Amniotic epithelial cell (primary cell): ENCODE measurements around the gene HDAC9.

ENCODE experiments used
- DNase-seq: peaks from one replicate; pipeline ENCODE4 v3.0.0-alpha.2; 2010; ENCODE audit warnings: low read depth

The HDAC9 gene

GRCh38 chr7:18526368-18526878 lies 30.9 kb downstream of the HDAC9 start:
- DNase-seq = no peak

- no peak for DNase-seq
Measured at GRCh38 chr7:18529239-18529638, 33.7 kb downstream of the HDAC9 start.

DNA sequence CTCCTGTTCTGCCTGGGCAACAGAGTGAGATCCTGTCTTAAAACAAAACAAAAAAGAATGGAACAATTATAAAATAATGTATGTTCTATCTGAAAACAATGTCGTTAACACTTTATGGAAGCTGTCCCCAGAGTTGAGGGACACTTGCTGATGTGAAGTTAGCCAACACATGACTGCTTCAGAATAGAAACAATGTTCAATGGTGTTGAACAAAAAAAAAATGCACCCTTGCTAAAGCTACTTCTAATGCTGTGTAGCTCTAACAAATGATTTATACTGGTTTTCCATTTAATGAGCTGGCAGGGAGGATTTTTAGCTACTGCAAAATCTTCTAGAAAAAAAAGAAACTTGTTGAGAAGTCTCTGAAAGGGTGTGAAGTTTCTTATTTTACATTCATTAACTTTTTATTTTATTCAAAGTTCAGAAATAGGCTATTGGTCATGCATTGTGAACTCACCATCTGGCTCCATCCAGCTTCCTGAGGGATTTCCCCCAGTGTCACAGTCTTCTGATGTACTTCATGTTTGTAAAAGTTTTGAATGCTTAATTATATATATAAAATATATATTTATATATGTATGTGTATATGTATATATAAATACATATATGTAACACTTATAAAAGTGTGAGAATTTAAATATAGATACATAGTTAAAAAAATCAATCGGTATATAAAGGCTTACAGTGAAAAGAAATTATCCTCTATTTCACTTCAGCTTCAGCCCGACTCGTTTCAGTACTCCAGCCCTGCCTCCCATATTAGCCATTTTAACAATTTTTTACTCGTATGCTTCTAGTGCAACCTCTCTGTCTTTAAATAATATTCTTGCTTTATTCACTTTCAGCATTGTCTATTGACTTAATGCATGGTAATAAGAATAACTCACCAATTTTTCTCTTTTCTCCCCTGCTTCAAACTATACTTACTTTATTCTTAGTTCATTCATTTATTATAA lies 35.0 kb downstream of the HDAC9 start:
- no peak for DNase-seq

DNA sequence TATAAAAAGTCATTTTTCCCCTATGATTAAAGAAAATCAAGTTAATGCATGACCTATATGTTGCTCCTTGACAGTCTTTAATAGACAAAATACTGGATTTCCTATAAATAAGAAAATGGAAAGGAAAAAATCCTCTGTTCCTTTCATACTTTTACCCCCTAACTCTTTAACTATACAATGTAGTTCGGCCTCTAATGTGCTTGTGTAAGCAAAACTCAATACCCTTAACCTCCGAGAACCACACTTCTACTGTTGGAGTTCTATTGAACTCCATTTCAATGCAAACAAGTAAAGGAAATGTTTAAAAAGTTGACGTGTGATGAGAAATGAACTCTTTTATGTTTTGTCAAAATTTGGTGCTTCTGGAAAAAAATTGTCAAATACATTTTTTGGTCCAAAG lies 36.0 kb downstream of the HDAC9 start:
- no peak for DNase-seq

DNA sequence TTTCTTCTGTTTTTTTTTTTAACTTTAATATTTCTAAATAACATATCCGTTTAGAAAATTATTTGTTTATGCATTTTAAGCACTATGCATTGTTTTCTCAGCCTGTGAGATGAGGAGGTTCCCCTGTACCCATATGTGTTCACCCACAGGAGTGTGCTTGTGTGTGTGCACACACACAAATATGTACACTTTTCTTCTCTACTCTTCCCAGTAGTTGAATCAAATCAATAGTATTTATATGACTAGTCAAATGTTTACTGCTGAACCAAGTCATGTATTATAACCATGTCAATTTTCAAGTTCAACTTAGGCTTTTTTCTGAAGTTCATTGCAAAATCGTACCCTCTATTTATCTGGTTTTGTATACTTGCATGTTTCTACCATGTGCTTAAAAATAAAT lies 37.3 kb downstream of the HDAC9 start:
- DNase-seq = no peak

- DNase-seq = peak; percentile 7
Measured at GRCh38 chr7:18534481-18534880, 38.9 kb downstream of the HDAC9 start.

GRCh38 chr7:18535810-18536415 lies 40.4 kb downstream of the HDAC9 start:
- DNase-seq = no peak

- DNase-seq = no peak
Measured at GRCh38 chr7:18536486-18536885, 40.9 kb downstream of the HDAC9 start.

- no peak for DNase-seq
Measured at GRCh38 chr7:18538554-18539250, 43.2 kb downstream of the HDAC9 start.

DNA sequence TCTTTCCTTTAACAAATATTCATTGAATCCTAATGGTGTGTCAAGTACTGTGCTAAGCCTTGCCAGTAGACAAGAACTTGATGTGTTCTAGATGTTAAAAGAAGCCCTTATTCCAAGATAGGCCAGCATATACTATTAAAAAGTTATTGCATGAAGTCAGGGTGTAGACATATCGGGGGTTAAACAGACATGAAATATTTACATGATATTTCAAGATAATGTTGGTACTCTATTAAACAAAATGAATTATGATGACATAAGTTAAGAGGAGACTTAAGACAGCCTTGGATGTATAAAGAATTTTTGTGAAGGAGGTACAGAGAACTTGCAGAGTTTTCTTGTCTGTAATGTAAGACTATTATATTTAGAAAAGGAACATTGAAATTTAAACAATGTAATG lies 44.8 kb downstream of the HDAC9 start:
- DNase-seq = peak; percentile 35

DNA sequence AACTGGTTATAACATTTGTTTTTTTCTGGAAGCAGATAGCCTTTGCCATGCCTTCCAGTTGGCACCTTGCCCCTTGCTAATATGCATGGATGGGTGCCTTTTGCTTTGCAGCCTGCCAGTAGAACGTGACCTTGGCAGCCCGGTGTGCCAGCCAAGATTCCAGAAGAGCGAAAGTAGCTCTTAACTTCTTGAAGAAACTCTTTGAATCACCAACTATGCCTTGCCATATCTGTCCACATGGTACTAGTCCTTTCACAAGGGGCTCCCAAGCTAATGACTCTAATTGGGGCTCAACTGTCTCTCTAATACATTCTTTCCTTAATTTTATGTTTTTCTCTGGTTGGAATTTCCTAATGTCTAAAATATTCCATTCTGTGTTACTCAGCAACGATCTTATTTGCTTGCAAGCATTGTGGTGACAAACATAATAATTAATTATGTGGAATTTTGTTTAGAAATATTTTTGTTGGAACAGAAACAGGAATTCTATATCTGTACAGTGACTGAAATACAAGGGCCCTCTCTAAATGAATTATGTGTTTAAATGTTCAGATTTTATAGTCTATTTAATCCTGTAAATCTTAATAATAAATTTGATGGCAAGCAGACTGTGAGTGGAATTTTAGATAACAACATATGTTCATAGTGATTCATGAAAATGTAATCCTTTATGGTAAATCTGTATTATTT lies 45.8 kb downstream of the HDAC9 start:
- DNase-seq = peak; percentile 86

DNA sequence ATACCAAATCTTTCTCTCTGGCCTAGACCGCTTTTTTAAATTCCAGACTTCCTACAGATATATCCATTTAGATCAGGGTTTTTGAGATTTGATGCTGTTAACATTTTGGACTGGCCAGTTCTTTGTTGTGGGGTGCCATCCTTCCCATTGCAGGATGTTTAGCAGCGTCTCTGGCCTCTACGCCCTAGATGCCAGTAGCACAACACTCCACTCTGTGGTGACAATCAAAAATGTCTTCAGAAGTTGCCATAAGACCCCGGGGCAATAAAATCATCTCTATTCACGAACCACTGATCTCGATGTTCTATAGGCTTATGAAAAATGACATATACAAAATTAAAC lies 46.3 kb downstream of the HDAC9 start:
- no peak for DNase-seq

GRCh38 chr7:18546576-18546975 lies 51.0 kb downstream of the HDAC9 start:
- no peak for DNase-seq

DNA sequence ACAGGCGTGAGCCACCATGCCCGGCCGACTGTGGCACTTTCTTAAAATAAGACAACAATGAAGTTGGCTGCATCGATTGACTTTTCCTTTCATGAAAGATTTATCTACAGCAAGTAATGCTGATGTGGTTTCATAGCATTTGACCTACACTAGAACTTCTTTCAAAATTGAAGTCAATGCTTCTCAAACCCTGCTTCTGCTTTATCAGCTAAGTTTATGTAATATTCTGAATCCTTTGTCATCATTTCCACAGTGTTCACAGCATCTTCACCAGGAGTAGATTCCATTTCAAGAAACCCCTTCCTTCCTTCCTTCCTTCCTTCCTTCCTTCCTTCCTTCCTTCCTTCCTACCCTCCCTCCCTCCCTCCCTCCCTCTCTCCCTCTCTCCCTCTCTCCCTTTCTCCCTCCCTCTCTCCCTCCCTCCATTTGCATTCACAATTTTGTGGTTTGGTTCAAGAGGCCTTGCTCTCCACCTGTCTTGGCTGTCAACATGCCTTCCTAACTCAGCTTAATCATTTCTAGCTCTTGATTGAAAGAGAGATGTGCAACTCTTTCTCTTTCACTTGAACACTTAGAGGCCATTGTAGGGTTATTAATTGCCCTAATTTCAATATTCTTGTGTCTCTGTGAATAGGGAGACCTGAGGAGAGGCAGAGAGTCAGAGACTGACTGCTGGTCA lies 52.1 kb downstream of the HDAC9 start:
- DNase-seq = no peak

- no peak for DNase-seq
Measured at GRCh38 chr7:18548534-18548933, 53.0 kb downstream of the HDAC9 start.

DNA sequence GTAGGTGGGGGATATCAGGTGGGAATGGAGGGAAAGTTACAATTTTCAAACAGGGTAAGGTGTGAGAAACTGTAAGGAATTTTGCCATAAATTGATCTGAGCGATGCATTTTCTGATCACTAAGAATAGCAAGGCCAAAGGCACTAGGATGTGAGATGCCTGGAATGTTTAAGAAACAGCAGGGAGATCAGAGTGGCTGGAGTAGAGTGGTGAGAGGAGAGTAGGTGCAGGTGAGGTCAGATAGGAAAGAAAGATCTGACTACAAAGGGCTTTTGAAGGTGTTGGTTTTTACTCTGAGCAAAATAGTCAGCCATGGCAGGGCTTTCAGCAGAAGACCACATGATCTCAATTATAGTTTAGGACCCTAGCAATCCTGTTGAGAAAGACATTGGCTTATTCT lies 55.0 kb downstream of the HDAC9 start:
- no peak for DNase-seq

- DNase-seq = no peak
Measured at GRCh38 chr7:18552316-18552916, 56.9 kb downstream of the HDAC9 start.

DNA sequence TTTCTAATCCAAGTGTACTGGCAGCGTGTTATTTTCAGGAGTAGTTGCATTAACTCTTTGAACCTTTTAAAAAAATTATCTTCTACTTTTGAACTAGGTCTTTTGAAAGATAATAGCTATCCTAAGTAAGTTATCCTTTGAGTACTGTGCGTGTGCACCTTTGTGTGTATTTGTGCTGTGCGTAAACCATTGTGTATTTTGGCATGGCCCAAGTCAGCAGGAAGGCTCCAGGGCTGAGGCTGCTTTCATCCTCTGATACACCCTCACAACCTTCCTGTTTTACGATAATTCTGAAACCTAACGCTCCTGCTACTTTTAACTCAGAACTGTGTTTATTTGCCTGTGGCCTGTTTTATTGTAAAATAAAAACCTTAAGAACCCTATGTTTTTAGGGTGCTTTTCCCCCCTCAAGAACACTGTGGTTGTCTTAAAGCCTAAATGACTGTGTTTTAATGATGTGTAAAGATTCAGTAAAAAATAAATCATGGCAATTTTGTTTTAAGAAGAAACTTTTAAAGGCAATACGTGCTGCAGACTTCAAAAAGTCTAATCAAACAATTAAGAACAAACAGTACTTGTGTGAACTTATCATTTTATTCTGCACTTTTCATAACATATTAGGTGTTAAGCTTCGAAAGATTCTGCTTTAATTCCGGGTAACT lies 57.5 kb downstream of the HDAC9 start:
- no peak for DNase-seq

DNA sequence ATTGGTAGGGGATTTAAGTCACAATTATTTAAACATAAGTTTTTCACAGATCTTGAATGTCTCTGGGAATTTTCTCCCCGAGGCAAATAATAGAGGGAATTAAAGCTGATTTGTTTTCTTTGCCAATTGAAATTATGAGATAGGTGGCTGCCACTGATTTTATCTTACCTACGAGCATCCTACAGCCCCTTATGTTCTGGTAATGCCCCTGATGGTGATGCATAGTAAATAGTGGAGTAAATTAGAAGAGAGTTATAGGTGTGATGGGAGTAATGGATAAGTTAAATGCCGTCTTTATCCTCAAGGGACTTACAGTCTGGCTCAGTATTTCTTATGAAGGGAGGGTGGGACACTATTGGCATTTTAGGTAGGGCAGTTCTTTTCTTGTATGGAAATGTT lies 58.1 kb downstream of the HDAC9 start:
- DNase-seq = no peak

DNA sequence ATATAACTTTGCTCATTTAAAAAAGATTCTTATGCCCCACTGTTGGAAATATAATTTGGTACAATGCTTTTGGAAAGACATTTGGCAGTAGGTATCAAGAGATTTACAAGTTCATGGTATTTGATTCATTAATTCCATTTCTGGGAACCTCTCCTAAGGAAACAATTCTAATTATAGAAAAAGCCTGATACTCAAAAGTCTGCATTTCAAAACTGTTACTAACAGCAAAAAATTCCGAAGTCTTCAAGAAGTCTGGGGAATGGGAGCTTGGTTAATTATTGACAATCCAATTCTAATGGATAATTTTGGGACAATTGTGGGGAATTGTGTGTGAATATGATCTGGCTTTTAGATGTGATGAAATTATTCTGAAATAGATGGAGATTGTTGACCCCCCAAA lies 59.6 kb downstream of the HDAC9 start:
- no peak for DNase-seq

GRCh38 chr7:18555968-18556367 lies 60.4 kb downstream of the HDAC9 start:
- DNase-seq = no peak
